Measurements from ENCODE around the gene PRKCE. TPM values are rescaled to one million over a fixed set of nuclear protein-coding genes. Genes with fewer than 3 reads are reported as not detected.
A peak's percentile ranks its signal among the peaks of the same experiment; 100 is the strongest.

The PRKCE gene
- total and polyA plus RNA-seq, 3 donors from 2014 or later: 27.4 to 35.8 (median 33.1) TPM

GRCh38 chr2:45879936-45880335 lies 228.5 kb downstream of the PRKCE start:
- Histone ChIP-seq H3K4me3 (no peak overlapping the region), H3K4me1 (peaks cover 17% of the 10 kb centered on the region), H3K36me3 (ENCODE audit: low read depth, missing control alignments) (no peaks in the 10 kb centered on the region), H3K9me3 (no peaks in the 10 kb centered on the region), H3K27ac (no peak overlapping the region), H3K27me3 (no peaks in the 10 kb centered on the region)
- intact Hi-C loops (cut with DNase I; ENCODE audit: low total_unique reads): no loop called here
- WGBS, 2 donors: 91 to 93% methylated on average over 2 of the region's 2 CpGs
- TF ChIP-seq POLR2A (IDR thresholded peaks at IDR 0.05) (no peak), CTCF (IDR thresholded peaks at IDR 0.05) (no peak)
- no peak for DNase-seq

GRCh38 chr2:45881970-45882581 lies 230.6 kb downstream of the PRKCE start:
- TF ChIP-seq CTCF (IDR thresholded peaks at IDR 0.05) (no peak), POLR2A (IDR thresholded peaks at IDR 0.05) (no peak)
- no peaks in the 10 kb centered on the region for H3K27me3 ChIP-seq
- no peak for DNase-seq
- 89 to 91% methylated on average over 7 of the region's 7 CpGs for WGBS, 2 donors
- H3K4me3 ChIP-seq: no peak overlapping the region
- intact Hi-C loops (cut with DNase I; ENCODE audit: low total_unique reads): no loop called here
- H3K27ac ChIP-seq: no peak overlapping the region
- no peaks in the 10 kb centered on the region for H3K36me3 ChIP-seq (ENCODE audit: low read depth, missing control alignments)
- H3K4me1 ChIP-seq: peaks cover 30% of the 10 kb centered on the region
- H3K9me3 ChIP-seq: no peaks in the 10 kb centered on the region

- H3K27ac ChIP-seq: no peak overlapping the region
- no peaks in the 10 kb centered on the region for H3K36me3 ChIP-seq (ENCODE audit: low read depth, missing control alignments)
- intact Hi-C loops (cut with DNase I; ENCODE audit: low total_unique reads): no loop called here
- TF ChIP-seq CTCF (IDR thresholded peaks at IDR 0.05) (no peak), POLR2A (IDR thresholded peaks at IDR 0.05) (no peak)
- WGBS, 2 donors: 66% methylated on average over 18 to 21 of the region's 21 CpGs
- DNase-seq: peak; percentile 63
- H3K27me3 ChIP-seq: no peaks in the 10 kb centered on the region
- peaks cover 30% of the 10 kb centered on the region for H3K4me1 ChIP-seq
- no peaks in the 10 kb centered on the region for H3K9me3 ChIP-seq
- H3K4me3 ChIP-seq: no peak overlapping the region
Measured at GRCh38 chr2:45882707-45883602, 231.5 kb downstream of the PRKCE start.

GRCh38 chr2:45883603-45884000 lies 232.1 kb downstream of the PRKCE start:
- peaks cover 30% of the 10 kb centered on the region for H3K4me1 ChIP-seq
- intact Hi-C loops (cut with DNase I; ENCODE audit: low total_unique reads): no loop called here
- DNase-seq: no peak
- no peaks in the 10 kb centered on the region for H3K36me3 ChIP-seq (ENCODE audit: low read depth, missing control alignments)
- no peak overlapping the region for H3K27ac ChIP-seq
- H3K27me3 ChIP-seq: no peaks in the 10 kb centered on the region
- no peaks in the 10 kb centered on the region for H3K9me3 ChIP-seq
- 71 to 91% methylated on average over 1 to 3 of the region's 3 CpGs for WGBS, 2 donors
- no peak for TF ChIP-seq POLR2A (IDR thresholded peaks at IDR 0.05)
- no peak for TF ChIP-seq CTCF (IDR thresholded peaks at IDR 0.05)
- no peak overlapping the region for H3K4me3 ChIP-seq
